Panc1 (cell line): ENCODE data around the gene IFIT1. TPM values are rescaled to one million over a fixed set of nuclear protein-coding genes. Genes with fewer than 3 reads are reported as not detected.

Experiments
- ATAC-seq: fragments of 200-7000 bp; cut with Tn5 transposase; 2 replicates; pipeline ENCODE4 v1.9.1; 2020; ENCODE audit warnings: mild to moderate bottlenecking, moderate library complexity
- BruUV-seq: library from RNA; stranded (reverse); fragments of 400-500 nt; replicated peaks from 2 replicates; lab custom pipeline; 2021; lab: Mats Ljungman, UMichigan
- CTCF ChIA-PET: fragments of 300-600 bp; sonication (Branson Sonifier 250); formaldehyde crosslinking; loops from one replicate; lab custom pipeline; 2022; ENCODE audit warnings: antibody characterized with exemption; lab: Charles Lee
- POLR2A ChIA-PET: fragments of 300-600 bp; sonication (Branson Sonifier 250); formaldehyde crosslinking; loops from one replicate; lab custom pipeline; 2022; ENCODE audit warnings: antibody characterized with exemption; lab: Charles Lee
- DNase-seq: peaks from one replicate; pipeline ENCODE4 v3.0.0-alpha.2; 2010; ENCODE audit warnings: low read depth, low spot score
- H3K27ac ChIP-seq: 2 replicates; pipeline ENCODE4 v1.5.1; 2011; ENCODE audit warnings: mild to moderate bottlenecking, low read length, inconsistent platforms
- H3K27me3 ChIP-seq: fragments of 200-500 bp; sonication (Bioruptor generic); 2 replicates; pipeline ENCODE4 v1.6.0; 2014; ENCODE audit warnings: low read length, inconsistent platforms; ENCODE audit not compliant: control insufficient read depth, insufficient read depth
- H3K36me3 ChIP-seq: fragments of 200-500 bp; sonication (Bioruptor generic); 2 replicates; pipeline ENCODE4 v1.5.1; 2014; ENCODE audit warnings: inconsistent platforms, mild to moderate bottlenecking, low read length, moderate library complexity; ENCODE audit not compliant: control insufficient read depth, insufficient read depth
- H3K4me1 ChIP-seq: 2 replicates; pipeline ENCODE4 v1.5.1; 2011; ENCODE audit warnings: inconsistent platforms, mild to moderate bottlenecking, low read length, moderate library complexity; ENCODE audit not compliant: control insufficient read depth, insufficient read depth
- H3K4me3 ChIP-seq, 2 experiments: 2 replicates each; pipeline ENCODE4 v1.5.1; 2011 to 2012; ENCODE audit warnings: low read depth in 2 of 2, low read length in 2 of 2, mild to moderate bottlenecking in 2 of 2, inconsistent platforms in 1 of 2, moderate library complexity in 1 of 2
- H3K9me3 ChIP-seq: fragments of 200-500 bp; sonication (Bioruptor generic); 2 replicates; pipeline ENCODE4 v1.5.1; 2014; ENCODE audit warnings: low read depth, mild to moderate bottlenecking, inconsistent platforms, low read length, moderate library complexity; ENCODE audit not compliant: control insufficient read depth, insufficient read depth
- POLR2AphosphoS5 ChIP-seq: IDR thresholded peaks from 2 replicates; pipeline ENCODE4 v1.6.1; 2012; ENCODE audit warnings: mild to moderate bottlenecking, low read depth, low read length, moderate library complexity
- SIN3A ChIP-seq: IDR thresholded peaks from 2 replicates; pipeline ENCODE4 v1.6.1; 2012; ENCODE audit warnings: low read depth, mild to moderate bottlenecking, low read length, moderate library complexity, borderline replicate concordance; ENCODE audit not compliant: insufficient read depth
- TCF7L2 ChIP-seq: IDR thresholded peaks from 2 replicates; pipeline ENCODE4 v1.6.1; 2011; ENCODE audit warnings: mild to moderate bottlenecking, low read depth, low read length, inconsistent platforms
- in situ Hi-C: cut with HindIII; loops from 2 replicates; pipeline ENCODE4 v1.10.0; 2016; ENCODE audit warnings: low sequenced_read_pairs, low pct_unique_long_range_greater_than_20kb
- intact Hi-C: fragments of 100-400 bp; cut with micrococcal nuclease; formaldehyde crosslinking; loops from one replicate; pipeline ENCODE4 v1.10.0; 2022; ENCODE audit not compliant: unreplicated experiment
- total RNA-seq: library from RNA; stranded (reverse); gene quantifications from one replicate; pipeline ENCODE4 v1.2.1, GENCODE V29; 2021; ENCODE audit not compliant: unreplicated experiment
- TF ChIP-seq, protein P1 (sequence below): fragments of 450-650 bp; IDR thresholded peaks from 2 replicates; pipeline ENCODE4 v1.5.1; 2017; ENCODE audit warnings: mild to moderate bottlenecking
- TF ChIP-seq, protein P2 (sequence below), 2 experiments: IDR thresholded peaks; 2 replicates each; pipeline ENCODE4 v1.6.1; 2011 to 2012; ENCODE audit warnings: low read depth in 2 of 2, control low read depth in 1 of 2, low read length in 1 of 2, mild to moderate bottlenecking in 1 of 2, moderate library complexity in 1 of 2; ENCODE audit not compliant: insufficient read depth in 1 of 2

The IFIT1 gene
- total RNA-seq, 1 experiment from 2014 or later, result 43.8 TPM

DNA sequence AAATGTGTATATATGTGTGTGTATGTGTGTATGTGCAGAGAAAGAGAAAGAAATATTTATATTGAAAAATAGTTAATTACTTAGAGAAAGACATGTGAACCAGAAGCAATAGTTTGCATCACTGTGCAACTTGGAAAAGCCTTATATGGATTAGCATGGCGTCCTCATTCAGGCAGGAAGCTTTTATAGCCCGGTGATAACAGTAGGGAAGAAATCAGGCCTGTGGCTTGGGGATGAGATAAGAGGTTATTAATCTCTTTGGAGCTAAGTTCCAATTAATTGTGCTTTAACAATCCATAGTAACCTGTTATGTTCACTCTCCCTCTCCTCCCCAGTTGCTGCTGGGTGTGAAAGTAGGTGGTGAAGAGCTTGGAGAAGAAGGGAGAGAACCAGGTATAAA, 58.5 kb downstream of the IFIT1 start:
- no TSS peak for BruUV-seq
- DNase-seq (no peak), ATAC-seq (no peak)
- Histone ChIP-seq H3K9me3 (no peaks in the 10 kb centered on the region), H3K27ac (no peak overlapping the region), H3K4me3 (no peak overlapping the region), H3K27me3 (no peaks in the 10 kb centered on the region), H3K36me3 (no peaks in the 10 kb centered on the region), H3K4me1 (no peaks in the 10 kb centered on the region)
- TF ChIP-seq TCF7L2, result no peak
- TF ChIP-seq, protein P1, sequence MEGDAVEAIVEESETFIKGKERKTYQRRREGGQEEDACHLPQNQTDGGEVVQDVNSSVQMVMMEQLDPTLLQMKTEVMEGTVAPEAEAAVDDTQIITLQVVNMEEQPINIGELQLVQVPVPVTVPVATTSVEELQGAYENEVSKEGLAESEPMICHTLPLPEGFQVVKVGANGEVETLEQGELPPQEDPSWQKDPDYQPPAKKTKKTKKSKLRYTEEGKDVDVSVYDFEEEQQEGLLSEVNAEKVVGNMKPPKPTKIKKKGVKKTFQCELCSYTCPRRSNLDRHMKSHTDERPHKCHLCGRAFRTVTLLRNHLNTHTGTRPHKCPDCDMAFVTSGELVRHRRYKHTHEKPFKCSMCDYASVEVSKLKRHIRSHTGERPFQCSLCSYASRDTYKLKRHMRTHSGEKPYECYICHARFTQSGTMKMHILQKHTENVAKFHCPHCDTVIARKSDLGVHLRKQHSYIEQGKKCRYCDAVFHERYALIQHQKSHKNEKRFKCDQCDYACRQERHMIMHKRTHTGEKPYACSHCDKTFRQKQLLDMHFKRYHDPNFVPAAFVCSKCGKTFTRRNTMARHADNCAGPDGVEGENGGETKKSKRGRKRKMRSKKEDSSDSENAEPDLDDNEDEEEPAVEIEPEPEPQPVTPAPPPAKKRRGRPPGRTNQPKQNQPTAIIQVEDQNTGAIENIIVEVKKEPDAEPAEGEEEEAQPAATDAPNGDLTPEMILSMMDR, result no peak
- TF ChIP-seq POLR2AphosphoS5, result no peak
- TF ChIP-seq SIN3A, result no peak
- TF ChIP-seq, protein P2, sequence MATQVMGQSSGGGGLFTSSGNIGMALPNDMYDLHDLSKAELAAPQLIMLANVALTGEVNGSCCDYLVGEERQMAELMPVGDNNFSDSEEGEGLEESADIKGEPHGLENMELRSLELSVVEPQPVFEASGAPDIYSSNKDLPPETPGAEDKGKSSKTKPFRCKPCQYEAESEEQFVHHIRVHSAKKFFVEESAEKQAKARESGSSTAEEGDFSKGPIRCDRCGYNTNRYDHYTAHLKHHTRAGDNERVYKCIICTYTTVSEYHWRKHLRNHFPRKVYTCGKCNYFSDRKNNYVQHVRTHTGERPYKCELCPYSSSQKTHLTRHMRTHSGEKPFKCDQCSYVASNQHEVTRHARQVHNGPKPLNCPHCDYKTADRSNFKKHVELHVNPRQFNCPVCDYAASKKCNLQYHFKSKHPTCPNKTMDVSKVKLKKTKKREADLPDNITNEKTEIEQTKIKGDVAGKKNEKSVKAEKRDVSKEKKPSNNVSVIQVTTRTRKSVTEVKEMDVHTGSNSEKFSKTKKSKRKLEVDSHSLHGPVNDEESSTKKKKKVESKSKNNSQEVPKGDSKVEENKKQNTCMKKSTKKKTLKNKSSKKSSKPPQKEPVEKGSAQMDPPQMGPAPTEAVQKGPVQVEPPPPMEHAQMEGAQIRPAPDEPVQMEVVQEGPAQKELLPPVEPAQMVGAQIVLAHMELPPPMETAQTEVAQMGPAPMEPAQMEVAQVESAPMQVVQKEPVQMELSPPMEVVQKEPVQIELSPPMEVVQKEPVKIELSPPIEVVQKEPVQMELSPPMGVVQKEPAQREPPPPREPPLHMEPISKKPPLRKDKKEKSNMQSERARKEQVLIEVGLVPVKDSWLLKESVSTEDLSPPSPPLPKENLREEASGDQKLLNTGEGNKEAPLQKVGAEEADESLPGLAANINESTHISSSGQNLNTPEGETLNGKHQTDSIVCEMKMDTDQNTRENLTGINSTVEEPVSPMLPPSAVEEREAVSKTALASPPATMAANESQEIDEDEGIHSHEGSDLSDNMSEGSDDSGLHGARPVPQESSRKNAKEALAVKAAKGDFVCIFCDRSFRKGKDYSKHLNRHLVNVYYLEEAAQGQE (IDR thresholded peaks at IDR 0.05; ENCODE audit: insufficient read depth in 1 of 2, low read depth in 2 of 2, low read length in 1 of 2), result no peak
- in situ Hi-C loops, result no loop called here
- ChIA-PET POLR2A (no interaction called here), CTCF (interaction anchor here (0.6 to 1.1 kb wide), 2 partner anchors 22 to 1480 kb away, joined by 3 read pairs; no protein-coding TSS in a partner anchor)
- intact Hi-C loops, result no loop called here

DNA sequence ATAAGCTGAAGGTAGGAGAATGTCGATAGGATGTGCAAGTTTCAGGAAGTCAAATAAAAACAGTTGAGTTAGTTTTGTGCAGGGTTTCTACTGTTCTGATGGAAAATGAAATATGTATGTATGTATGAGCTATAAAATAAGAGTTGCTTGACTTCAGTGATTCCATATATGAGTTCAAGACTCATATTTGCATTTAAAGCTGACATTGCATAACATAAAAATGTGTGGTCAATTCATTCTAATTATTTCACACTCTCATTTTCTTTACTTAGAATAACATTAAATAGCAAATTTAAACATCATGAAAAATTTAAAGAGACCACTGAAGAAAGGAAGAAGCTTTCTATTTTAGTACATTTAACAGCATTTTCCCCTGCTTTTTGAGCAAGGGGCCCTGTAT, 59.8 kb downstream of the IFIT1 start:
- H3K4me1 ChIP-seq, result no peaks in the 10 kb centered on the region
- intact Hi-C loops (no loop called here), in situ Hi-C loops (no loop called here)
- DNase-seq, result no peak
- ATAC-seq, result no peak
- no peak overlapping the region for H3K27ac ChIP-seq
- no peaks in the 10 kb centered on the region for H3K36me3 ChIP-seq
- TF ChIP-seq POLR2AphosphoS5 (no peak), SIN3A (no peak), TCF7L2 (no peak)
- TF ChIP-seq, protein P1, result no peak
- TF ChIP-seq, protein P2 (IDR thresholded peaks at IDR 0.05; ENCODE audit: insufficient read depth in 1 of 2, low read depth in 2 of 2, low read length in 1 of 2), result no peak
- no peaks in the 10 kb centered on the region for H3K9me3 ChIP-seq
- no peak overlapping the region for H3K4me3 ChIP-seq
- CTCF ChIA-PET, result interaction anchor here (0.6 kb wide), 1 partner anchor 75 kb away, joined by 5 read pairs; no protein-coding TSS in a partner anchor
- BruUV-seq, result no TSS peak
- POLR2A ChIA-PET, result no interaction called here
- H3K27me3 ChIP-seq, result no peaks in the 10 kb centered on the region
